ENCODE results near the gene NEK10. TPM values are rescaled to one million over a fixed set of nuclear protein-coding genes. Genes with fewer than 3 reads are reported as not detected.
"Not testable (repeated sequence)": the region's sequence is repeated elsewhere in the genome, so short reads cannot be mapped to it uniquely, and the experiment has no call there.

NEK10 gene
- total and polyA plus RNA-seq, 7 donors = 0.44 to 20.3 (median 11.4) TPM; not detected in 2

GRCh38 chr3:27290760-27291159, 78.4 kb downstream of the NEK10 start:
- TF ChIP-seq CTCF (IDR thresholded peaks at IDR 0.05) (no peak), POLR2AphosphoS5 (IDR thresholded peaks at IDR 0.05) (no peak), POLR2A (IDR thresholded peaks at IDR 0.05) (no peak), EP300 (IDR thresholded peaks at IDR 0.05) (no peak)
- no peak overlapping the region for H3K4me3 ChIP-seq
- no peak for DNase-seq
- H3K9me3 ChIP-seq = no peaks in the 10 kb centered on the region
- H3K36me3 ChIP-seq = no peaks in the 10 kb centered on the region
- intact Hi-C loops (cut with DNase I) = no loop called here
- H3K27ac ChIP-seq = no peak overlapping the region
- H3K27me3 ChIP-seq = no peaks in the 10 kb centered on the region
- H3K4me1 ChIP-seq = peaks cover 0 to 20% (median 8%) of the 10 kb centered on the region in 4 donors

GRCh38 chr3:27289769-27290413, 79.3 kb downstream of the NEK10 start:
- Histone ChIP-seq H3K4me3 (no peak overlapping the region), H3K27ac (no peak overlapping the region), H3K36me3 (no peaks in the 10 kb centered on the region), H3K9me3 (no peaks in the 10 kb centered on the region), H3K27me3 (no peaks in the 10 kb centered on the region), H3K4me1 (peaks cover 0 to 20% (median 8%) of the 10 kb centered on the region in 4 donors)
- TF ChIP-seq EP300 (IDR thresholded peaks at IDR 0.05) (no peak), POLR2AphosphoS5 (IDR thresholded peaks at IDR 0.05) (no peak), POLR2A (IDR thresholded peaks at IDR 0.05) (no peak), CTCF (IDR thresholded peaks at IDR 0.05) (no peak)
- intact Hi-C loops (cut with DNase I) = no loop called here
- DNase-seq = no peak
- 35 to 54% methylated on average over 3 of the region's 3 CpGs for WGBS, 2 donors

- H3K27me3 ChIP-seq = no peaks in the 10 kb centered on the region
- intact Hi-C loops (cut with DNase I) = no loop called here
- no peaks in the 10 kb centered on the region for H3K9me3 ChIP-seq
- TF ChIP-seq POLR2A (IDR thresholded peaks at IDR 0.05) = no peak
- TF ChIP-seq CTCF (IDR thresholded peaks at IDR 0.05) = no peak
- TF ChIP-seq POLR2AphosphoS5 (IDR thresholded peaks at IDR 0.05) = no peak
- TF ChIP-seq EP300 (IDR thresholded peaks at IDR 0.05) = no peak
- 97 to 98% methylated on average over 2 of the region's 2 CpGs for WGBS, 2 donors
- no peak overlapping the region for H3K27ac ChIP-seq
- DNase-seq = no peak
- H3K36me3 ChIP-seq = no peaks in the 10 kb centered on the region
- no peak overlapping the region for H3K4me3 ChIP-seq
- peaks cover 0 to 7% (median 0%) of the 10 kb centered on the region in 4 donors for H3K4me1 ChIP-seq
Measured at GRCh38 chr3:27287052-27287451, 82.1 kb downstream of the NEK10 start.

- H3K27ac ChIP-seq; DNase-seq; H3K4me1 ChIP-seq; H3K27me3 ChIP-seq; H3K36me3 ChIP-seq; H3K9me3 ChIP-seq; H3K4me3 ChIP-seq; intact Hi-C loops (cut with DNase I): not testable (repeated sequence)
- WGBS, 2 donors = 92% methylated on average over 10 of the region's 10 CpGs
Measured at GRCh38 chr3:27286467-27286866, 82.7 kb downstream of the NEK10 start.

GRCh38 chr3:27285668-27286067, 83.5 kb downstream of the NEK10 start:
- no peak for DNase-seq
- H3K27ac ChIP-seq = no peak overlapping the region
- H3K4me1 ChIP-seq = peaks cover 0 to 7% (median 0%) of the 10 kb centered on the region in 4 donors
- H3K4me3 ChIP-seq = no peak overlapping the region
- intact Hi-C loops (cut with DNase I) = no loop called here
- H3K27me3 ChIP-seq = no peaks in the 10 kb centered on the region
- TF ChIP-seq EP300 (IDR thresholded peaks at IDR 0.05) (no peak), POLR2AphosphoS5 (IDR thresholded peaks at IDR 0.05) (no peak), POLR2A (IDR thresholded peaks at IDR 0.05) (no peak), CTCF (IDR thresholded peaks at IDR 0.05) (no peak)
- H3K36me3 ChIP-seq = no peaks in the 10 kb centered on the region
- H3K9me3 ChIP-seq = no peaks in the 10 kb centered on the region
